MM.1S (cell line): ENCODE data around the gene ACTRT3.

Experiments used
- EZH2 ChIP-seq: fragments of 300-600 bp; sonication (generic); optimal IDR thresholded peaks from 2 replicates; pipeline ENCODE3; 2017; ENCODE audit warnings: low read depth, mild to moderate bottlenecking, antibody characterized with exemption, low read length, mixed read lengths
- TF ChIP-seq, protein P1 (sequence below): fragments of 300-600 bp; sonication (generic); IDR thresholded peaks from 2 replicates; pipeline ENCODE4 v1.5.1; 2016; ENCODE audit warnings: antibody characterized with exemption, low read length, mixed read lengths

- no peak for TF ChIP-seq EZH2
- TF ChIP-seq, protein P1, sequence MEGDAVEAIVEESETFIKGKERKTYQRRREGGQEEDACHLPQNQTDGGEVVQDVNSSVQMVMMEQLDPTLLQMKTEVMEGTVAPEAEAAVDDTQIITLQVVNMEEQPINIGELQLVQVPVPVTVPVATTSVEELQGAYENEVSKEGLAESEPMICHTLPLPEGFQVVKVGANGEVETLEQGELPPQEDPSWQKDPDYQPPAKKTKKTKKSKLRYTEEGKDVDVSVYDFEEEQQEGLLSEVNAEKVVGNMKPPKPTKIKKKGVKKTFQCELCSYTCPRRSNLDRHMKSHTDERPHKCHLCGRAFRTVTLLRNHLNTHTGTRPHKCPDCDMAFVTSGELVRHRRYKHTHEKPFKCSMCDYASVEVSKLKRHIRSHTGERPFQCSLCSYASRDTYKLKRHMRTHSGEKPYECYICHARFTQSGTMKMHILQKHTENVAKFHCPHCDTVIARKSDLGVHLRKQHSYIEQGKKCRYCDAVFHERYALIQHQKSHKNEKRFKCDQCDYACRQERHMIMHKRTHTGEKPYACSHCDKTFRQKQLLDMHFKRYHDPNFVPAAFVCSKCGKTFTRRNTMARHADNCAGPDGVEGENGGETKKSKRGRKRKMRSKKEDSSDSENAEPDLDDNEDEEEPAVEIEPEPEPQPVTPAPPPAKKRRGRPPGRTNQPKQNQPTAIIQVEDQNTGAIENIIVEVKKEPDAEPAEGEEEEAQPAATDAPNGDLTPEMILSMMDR = no peak
These were observed 14.7 kb downstream of the ACTRT3 start for GRCh38 chr3:169754711-169755110.
